ENCODE results near the gene TSEN54. TPM values are rescaled to one million over a fixed set of nuclear protein-coding genes. Genes with fewer than 3 reads are reported as not detected.

The TSEN54 gene
- total RNA-seq, 1 experiment from 2014 or later: 44.5 TPM

- no CpG with 5 or more reads among the region's 13 CpGs for WGBS (ENCODE audit: extremely low coverage, insufficient read length, low lambda C conversion rate)
- Histone ChIP-seq H2AK5ac (ENCODE audit: insufficient read length, low read length) (no peak overlapping the region), H2BK15ac (ENCODE audit: low read depth, low read length) (no peak overlapping the region), H3K4me2 (ENCODE audit: insufficient read depth, insufficient read length, low read length) (no peak overlapping the region), H4K20me1 (ENCODE audit: control insufficient read depth, insufficient read depth, insufficient read length) (no peaks in the 10 kb centered on the region), H3K18ac (ENCODE audit: insufficient read length, low read depth, low read length) (no peak overlapping the region), H4K5ac (ENCODE audit: insufficient read length, low read depth, low read length) (no peak overlapping the region), H3K14ac (ENCODE audit: insufficient read depth, low read length) (no peak overlapping the region), H4K8ac (replicated peaks; ENCODE audit: insufficient read length, low read depth, low read length) (no peak overlapping the region), H2BK120ac (ENCODE audit: low read depth, low read length, poor library complexity, severe bottlenecking) (no peak overlapping the region), H2BK12ac (ENCODE audit: insufficient read length, low read depth, low read length) (no peak overlapping the region), H3K79me2 (ENCODE audit: insufficient read depth, low read length) (no peaks in the 10 kb centered on the region), H2BK5ac (ENCODE audit: insufficient read length, low read length) (no peak overlapping the region), H3K4ac (ENCODE audit: low read depth, low read length) (no peak overlapping the region), H3T11ph (ENCODE audit: low read length) (no peak overlapping the region), H3K27ac (ENCODE audit: insufficient read length, low read depth, low read length) (no peak overlapping the region), H3K23me2 (ENCODE audit: insufficient read length, low read depth, low read length, poor library complexity, severe bottlenecking) (no peaks in the 10 kb centered on the region), H3K9ac (ENCODE audit: extremely low read depth, insufficient read length, low read length) (no peak overlapping the region), H3K4me1 (ENCODE audit: insufficient read depth, low read length) (no peaks in the 10 kb centered on the region), H3K27me3 (ENCODE audit: insufficient read depth, low read length) (no peaks in the 10 kb centered on the region), H3K56ac (ENCODE audit: insufficient read length, low read depth, low read length) (no peak overlapping the region), H4K91ac (ENCODE audit: insufficient read length, low read depth, low read length) (no peak overlapping the region), H2BK20ac (ENCODE audit: low read depth, low read length, poor library complexity, severe bottlenecking) (no peak overlapping the region), H3K23ac (ENCODE audit: insufficient read length, low read depth, low read length) (no peak overlapping the region), H2AFZ (ENCODE audit: low read length) (no peak overlapping the region), H3K9me3 (ENCODE audit: control insufficient read depth, low read depth, low read length) (no peaks in the 10 kb centered on the region), H3K79me1 (ENCODE audit: insufficient read depth, low read depth, low read length, poor library complexity, severe bottlenecking) (no peaks in the 10 kb centered on the region)
- H3K27me3 Mint-ChIP-seq (ENCODE audit: low read depth): no peaks in the 10 kb centered on the region; the same call in 1 of the 2 replicates
- no peaks in the 10 kb centered on the region for H3K9me3 Mint-ChIP-seq
- DNase-seq: no peak
- no peak overlapping the region for H3K27ac Mint-ChIP-seq
- no peak for TF ChIP-seq CTCF (conservative IDR thresholded peaks at IDR 0.05)
- H3K36me3 Mint-ChIP-seq (ENCODE audit: insufficient read depth in 1 of 3, low read depth in 3 of 3): peaks cover 0 to 39% (median 21%) of the 10 kb centered on the region in 3 experiments; a peak in 5 of 7 replicates
- no peaks in the 10 kb centered on the region for H3K4me1 Mint-ChIP-seq
- no peak overlapping the region for H3K4me3 Mint-ChIP-seq
These were observed 12.4 kb upstream of the TSEN54 start for GRCh38 chr17:75503976-75504346.

All from H9 (cell line).